Small intestine (tissue), 7 donors: ENCODE results near the gene PAPOLB. TPM values are rescaled to one million over a fixed set of nuclear protein-coding genes. Genes with fewer than 3 reads are reported as not detected.

ENCODE experiments used
- DNase-seq, 2 donors: peaks; one replicate each; pipeline versions ENCODE4 v3.0.0 to v3.0.0-alpha.2; 2013
- FAIRE-seq: peaks from 2 replicates; lab custom pipeline; 2012; peaks lifted over from hg19 to GRCh38; lab: Jason Lieb, UNC
- H3K27ac ChIP-seq, 3 donors: one replicate each; pipeline ENCODE4 v1.5.1; 2013; ENCODE audit warnings: low read length in 2 of 3, mild to moderate bottlenecking in 2 of 3, control low read depth in 1 of 3, inconsistent platforms in 1 of 3, low read depth in 1 of 3, moderate library complexity in 1 of 3
- H3K27me3 ChIP-seq, 3 donors: one replicate each; pipeline ENCODE4 v1.6.1; 2013; ENCODE audit warnings: low read length in 3 of 3, inconsistent platforms in 1 of 3; ENCODE audit not compliant: control insufficient read depth in 3 of 3, insufficient read depth in 3 of 3
- H3K36me3 ChIP-seq, 3 donors: one replicate each; pipeline ENCODE4 v1.6.1; 2013; ENCODE audit warnings: low read length in 3 of 3, inconsistent platforms in 1 of 3, low read depth in 1 of 3, mild to moderate bottlenecking in 1 of 3, moderate library complexity in 1 of 3; ENCODE audit not compliant: control insufficient read depth in 3 of 3, insufficient read depth in 2 of 3
- H3K4me1 ChIP-seq, 3 donors: one replicate each; pipeline ENCODE4 v1.6.1; 2013; ENCODE audit warnings: low read length in 2 of 3, inconsistent platforms in 1 of 3, low read depth in 1 of 3, mild to moderate bottlenecking in 1 of 3, moderate library complexity in 1 of 3; ENCODE audit not compliant: control insufficient read depth in 3 of 3, insufficient read depth in 2 of 3
- H3K4me3 ChIP-seq, 3 donors: one replicate each; pipeline ENCODE4 v1.5.1; 2013; ENCODE audit warnings: low read length in 3 of 3, control low read depth in 1 of 3, inconsistent platforms in 1 of 3, low read depth in 1 of 3, mild to moderate bottlenecking in 1 of 3, moderate library complexity in 1 of 3
- H3K9me3 ChIP-seq, 2 donors: one replicate each; pipeline ENCODE4 v1.6.1; 2013; ENCODE audit warnings: low read depth in 1 of 2, low read length in 1 of 2; ENCODE audit not compliant: control insufficient read depth in 2 of 2, insufficient read depth in 1 of 2
- WGBS, 3 donors: extraction: QIAGEN DNeasy Blood & Tissue Kit; methylation state at CpG; one replicate each; pipeline ENCODE4 v1.1.7; 2013; 5-methylcytosine and 5-hydroxymethylcytosine counted together
- polyA plus RNA-seq, 4 donors: library from polyadenylated mRNA; stranded (reverse) in 3 of 4; unstranded in 1 of 4; fragments of 200-250 nt in 3 of 4; fragments of 120-200 nt in 1 of 4; gene quantifications; one replicate each; pipeline versions ENCODE4 v1.2.1 to v1.2.3, GENCODE V29; 2013
- donor health status: healthy with polysubstance abuse.
- donor health status: control.
- donor health status: control.
- donor health status: Bipolar disorder and iron deficiency.
- donor health status: healthy.

The PAPOLB gene
- polyA plus RNA-seq, 4 donors: 0.03 TPM; not detected in 3

DNA sequence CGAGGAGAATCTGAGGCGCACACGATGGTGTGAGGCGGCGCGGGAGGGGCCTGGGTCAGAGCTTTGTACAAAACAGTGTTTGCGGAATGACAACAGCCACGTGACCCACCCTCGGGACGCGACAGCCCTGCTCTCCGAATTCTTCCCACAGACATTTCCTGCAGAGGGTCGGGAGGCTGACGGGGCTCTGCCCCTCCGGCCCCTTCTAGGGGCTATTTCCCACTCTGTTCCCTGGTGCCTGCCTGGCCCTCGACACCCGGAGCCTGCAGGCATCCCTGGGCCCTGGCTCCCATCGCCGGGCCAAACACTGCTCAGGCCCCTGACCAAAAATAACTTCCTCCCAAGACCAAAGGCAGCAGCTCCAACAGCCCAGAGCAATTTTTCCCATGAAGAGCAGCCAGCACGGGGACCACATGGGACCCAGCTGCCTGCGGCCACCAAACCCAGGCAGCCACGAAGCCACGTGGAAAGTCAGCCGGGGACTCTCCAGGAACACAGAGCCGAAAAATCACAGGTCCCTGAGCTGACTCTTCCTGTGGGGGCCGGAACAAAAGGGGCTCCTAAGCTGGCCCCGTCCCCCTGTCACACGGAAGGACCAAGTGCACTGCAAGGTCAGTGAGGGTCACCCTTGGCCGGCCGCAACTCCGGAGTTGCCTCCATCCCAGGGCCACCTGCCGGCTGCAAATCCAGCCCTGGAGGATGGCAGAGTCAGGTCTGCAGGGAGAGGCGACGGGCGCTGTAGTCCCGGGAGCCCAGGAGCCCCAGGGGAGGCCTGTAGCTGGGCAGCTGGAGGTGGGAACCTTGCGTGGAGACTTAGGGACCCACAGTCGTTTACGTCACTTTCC is 42.0 kb downstream of the PAPOLB start:
- Histone ChIP-seq H3K9me3 (no peaks in the 10 kb centered on the region), H3K36me3 (no peaks in the 10 kb centered on the region), H3K27me3 (no peaks in the 10 kb centered on the region), H3K4me3 (no peak overlapping the region), H3K4me1 (no peaks in the 10 kb centered on the region), H3K27ac (no peak overlapping the region)
- DNase-seq (no peak), FAIRE-seq (no peak)
- 71 to 77% (median 75%) methylated on average over 38 to 39 of the region's 39 CpGs for WGBS, 3 donors

DNA sequence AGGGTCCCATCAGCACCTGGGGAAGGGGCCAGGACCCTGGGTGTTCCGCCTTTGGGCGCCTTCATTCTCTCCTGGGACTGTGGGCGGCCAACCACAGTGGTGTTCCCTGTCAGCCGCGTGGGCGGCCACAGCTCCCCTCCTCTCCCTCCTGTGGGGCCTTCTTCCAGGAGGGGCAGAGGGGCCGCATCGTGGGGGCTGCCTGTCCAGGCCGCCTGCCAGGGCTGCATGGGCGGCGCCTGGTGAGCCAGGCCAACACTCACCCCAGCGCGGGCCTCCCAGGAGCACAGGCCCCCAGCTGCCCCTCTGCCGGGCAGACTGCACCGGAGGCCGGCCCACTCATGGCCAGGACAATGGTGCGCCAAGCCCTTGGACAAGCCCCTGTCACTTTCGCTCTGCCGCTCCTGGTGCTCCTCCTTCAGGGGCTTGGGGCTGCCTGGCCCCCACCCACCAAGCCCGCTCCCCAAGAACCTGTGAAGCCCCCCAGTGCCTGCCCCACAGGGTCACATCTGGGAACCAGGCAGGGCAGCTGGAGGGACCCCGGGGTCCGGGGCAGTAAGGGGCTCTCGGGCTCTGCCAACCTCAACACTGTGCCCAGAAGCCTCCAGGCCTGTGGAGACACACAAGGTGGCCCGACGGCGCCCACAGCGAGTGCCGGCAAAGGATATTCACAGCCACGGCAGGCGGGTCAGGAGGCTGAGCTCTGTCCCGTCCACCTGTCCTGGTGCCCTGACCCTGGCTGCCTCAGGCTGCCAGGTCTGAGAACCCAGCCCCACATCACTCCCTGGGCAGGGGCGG is 43.6 kb downstream of the PAPOLB start:
- FAIRE-seq (no peak), DNase-seq (no peak)
- no peaks in the 10 kb centered on the region for H3K27me3 ChIP-seq
- WGBS, 3 donors: 84 to 90% (median 86%) methylated on average over 30 to 32 of the region's 32 CpGs
- no peak overlapping the region for H3K27ac ChIP-seq
- H3K4me1 ChIP-seq: no peaks in the 10 kb centered on the region
- no peaks in the 10 kb centered on the region for H3K9me3 ChIP-seq
- H3K36me3 ChIP-seq: no peaks in the 10 kb centered on the region
- no peak overlapping the region for H3K4me3 ChIP-seq

DNA sequence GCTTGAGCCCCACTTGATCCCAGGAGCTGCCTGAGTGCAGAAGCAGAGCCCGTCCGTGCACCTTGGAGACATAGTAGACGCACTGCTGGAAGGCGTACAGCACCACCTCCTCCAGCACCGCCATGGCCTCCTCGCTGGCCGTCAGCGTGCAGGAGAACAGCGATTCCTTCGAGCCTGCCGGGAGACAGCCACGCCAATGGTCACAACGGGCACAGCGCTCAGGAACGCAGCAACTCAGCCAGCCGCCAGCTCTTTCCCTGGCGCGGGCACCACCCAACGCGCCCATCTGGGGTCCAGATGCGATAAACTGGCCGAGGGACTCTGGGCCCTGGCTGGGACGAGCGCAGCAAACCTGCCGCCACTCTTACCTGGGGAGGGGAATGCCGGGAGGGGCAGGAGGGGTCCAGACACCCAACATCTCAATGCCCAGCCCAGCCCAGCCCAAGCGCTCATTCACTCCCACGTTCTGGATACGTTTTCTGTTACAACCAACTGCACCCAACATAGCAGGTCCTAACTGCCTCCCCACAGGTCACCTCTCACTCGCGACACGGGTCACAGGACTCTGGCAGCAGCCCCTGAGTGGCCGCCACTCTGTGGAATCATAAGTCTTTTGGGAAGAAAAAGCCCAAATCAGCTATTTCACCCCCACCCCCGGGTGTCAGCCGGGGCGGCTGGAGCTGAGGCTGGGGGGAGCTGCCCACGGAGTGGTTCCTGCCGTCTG is 44.5 kb downstream of the PAPOLB start:
- Histone ChIP-seq H3K36me3 (no peaks in the 10 kb centered on the region), H3K27ac (no peak overlapping the region), H3K27me3 (no peaks in the 10 kb centered on the region), H3K4me3 (no peak overlapping the region), H3K9me3 (peaks cover 0 to 5% of the 10 kb centered on the region in 2 donors), H3K4me1 (no peaks in the 10 kb centered on the region)
- DNase-seq: no peak
- WGBS, 3 donors: 87 to 92% (median 90%) methylated on average over 38 of the region's 38 CpGs
- FAIRE-seq: no peak

DNA sequence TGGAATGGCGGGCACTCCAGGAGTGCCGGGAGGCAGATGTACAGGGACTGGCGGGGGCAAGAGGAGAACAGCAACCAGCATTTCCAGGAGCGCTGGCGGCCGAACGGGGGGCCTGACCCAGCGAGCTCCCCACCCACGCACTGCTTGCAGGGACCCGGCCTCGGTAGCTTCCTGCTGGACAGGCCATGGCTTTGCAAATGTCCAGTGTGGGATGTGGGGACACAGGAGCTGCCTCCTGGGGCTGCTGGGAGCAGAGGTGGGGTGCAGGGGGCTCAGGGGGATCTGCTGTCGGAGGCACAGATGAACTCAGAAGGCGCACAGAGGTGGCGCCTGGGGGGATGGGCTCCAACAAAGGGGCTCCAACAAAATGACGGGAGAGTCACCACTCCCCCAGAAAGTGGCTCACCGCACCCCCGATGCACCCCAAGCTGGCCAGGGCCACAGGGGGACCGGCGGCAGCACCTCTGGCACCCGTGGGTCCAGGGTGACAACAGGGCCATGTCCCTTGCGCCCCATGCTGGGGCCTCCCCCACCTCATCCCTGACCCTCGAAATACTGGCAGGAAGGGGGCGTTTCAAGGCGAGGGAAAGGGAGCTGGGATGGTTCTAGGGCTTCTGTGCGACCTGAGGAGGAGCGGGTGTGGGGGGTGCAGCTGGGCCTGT is 45.3 kb downstream of the PAPOLB start:
- Histone ChIP-seq H3K9me3 (peaks cover 0 to 5% of the 10 kb centered on the region in 2 donors), H3K4me3 (no peak overlapping the region), H3K4me1 (no peaks in the 10 kb centered on the region), H3K36me3 (no peaks in the 10 kb centered on the region), H3K27me3 (no peaks in the 10 kb centered on the region), H3K27ac (no peak overlapping the region)
- 82 to 90% (median 88%) methylated on average over 22 to 26 of the region's 26 CpGs for WGBS, 3 donors
- FAIRE-seq (no peak), DNase-seq (no peak)

DNA sequence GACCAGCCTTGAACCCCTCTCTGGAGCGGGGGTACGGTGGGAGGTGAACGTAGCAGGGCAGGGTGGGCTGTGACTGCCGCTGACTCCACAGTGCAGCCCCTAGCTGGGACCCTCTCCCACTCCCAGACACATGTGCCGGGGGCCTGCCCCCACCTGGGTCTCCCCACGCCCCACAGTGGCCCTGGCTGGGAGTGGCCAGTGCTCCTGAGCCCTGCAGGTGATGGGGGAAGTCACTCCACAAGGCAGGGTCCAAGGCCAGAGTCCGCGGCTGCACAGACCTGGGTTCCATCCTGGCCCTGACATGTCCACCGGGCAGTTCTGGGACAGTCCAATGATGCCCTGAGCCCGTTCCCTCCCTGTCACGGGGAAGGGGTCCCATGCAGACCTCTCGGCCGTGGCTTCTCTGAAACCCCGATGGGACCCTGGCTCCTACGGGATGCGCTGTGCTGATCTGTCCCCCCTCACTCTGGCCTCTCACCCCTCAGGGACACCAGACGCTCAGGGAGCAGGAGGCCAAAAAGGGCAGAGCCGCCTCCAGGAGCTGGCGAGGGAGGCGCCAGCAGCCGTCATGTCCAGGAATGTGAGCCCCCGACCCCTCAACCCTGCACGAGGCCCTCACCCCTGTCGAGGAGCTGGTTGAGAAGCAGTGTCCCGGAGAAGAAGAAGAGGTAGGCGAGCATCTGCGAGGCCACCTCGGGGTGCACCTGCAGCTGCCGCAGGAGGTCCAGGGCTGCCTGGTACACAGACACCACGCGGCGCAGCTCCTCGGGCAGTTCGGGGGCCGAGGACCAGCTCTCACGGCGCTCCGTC is 46.0 kb downstream of the PAPOLB start:
- Histone ChIP-seq H3K27me3 (no peaks in the 10 kb centered on the region), H3K27ac (no peak overlapping the region), H3K4me3 (no peak overlapping the region), H3K4me1 (no peaks in the 10 kb centered on the region), H3K36me3 (no peaks in the 10 kb centered on the region), H3K9me3 (peaks cover 0 to 5% of the 10 kb centered on the region in 2 donors)
- DNase-seq (no peak), FAIRE-seq (no peak)
- WGBS, 3 donors: 82 to 89% (median 86%) methylated on average over 26 to 38 of the region's 38 CpGs

DNA sequence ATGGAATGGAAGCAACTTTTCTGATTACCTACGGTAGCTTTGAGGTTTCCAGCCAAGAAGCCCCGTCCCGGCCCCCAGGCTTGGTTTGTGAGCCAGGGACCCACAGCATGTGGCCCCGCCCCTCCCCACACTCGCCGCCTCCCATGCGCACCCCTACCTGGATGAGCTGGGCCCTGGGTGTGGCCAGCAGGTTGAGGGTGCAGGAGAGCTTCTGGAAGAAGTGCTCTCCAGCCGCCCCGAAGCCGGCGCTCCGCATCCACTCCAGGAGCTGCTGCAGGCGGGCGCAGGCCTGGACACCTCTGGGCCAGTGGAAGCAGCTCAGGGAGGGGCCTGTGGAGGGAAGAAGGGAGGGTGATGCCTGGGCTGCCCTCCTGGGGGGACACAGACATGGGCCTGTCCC is 46.7 kb downstream of the PAPOLB start:
- Histone ChIP-seq H3K27ac (no peak overlapping the region), H3K36me3 (no peaks in the 10 kb centered on the region), H3K4me3 (no peak overlapping the region), H3K9me3 (peaks cover 0 to 5% of the 10 kb centered on the region in 2 donors), H3K4me1 (no peaks in the 10 kb centered on the region), H3K27me3 (no peaks in the 10 kb centered on the region)
- DNase-seq: no peak
- FAIRE-seq: no peak
- 88 to 96% (median 95%) methylated on average over 14 of the region's 14 CpGs for WGBS, 3 donors

DNA sequence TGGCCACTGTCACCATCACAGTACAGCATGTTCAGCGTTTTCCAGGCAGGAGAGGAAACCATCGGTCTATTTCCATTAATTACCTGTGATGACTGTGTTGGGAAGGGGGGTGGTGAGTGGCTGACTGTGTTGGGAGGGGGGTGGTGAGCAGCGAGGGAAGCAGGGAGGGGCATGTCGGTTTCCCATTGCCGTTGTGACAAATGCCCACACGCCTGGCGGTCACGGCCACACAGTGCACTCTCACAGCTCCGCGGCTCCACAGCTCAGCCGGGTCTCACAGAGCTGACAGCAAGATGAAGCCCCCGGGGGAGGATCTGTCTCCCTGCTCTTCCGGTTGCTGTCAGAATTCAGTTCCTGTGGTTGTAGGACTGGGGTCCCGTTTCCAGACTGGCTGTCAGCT is 47.4 kb downstream of the PAPOLB start:
- WGBS, 3 donors: 42 to 75% (median 54%) methylated on average over 14 of the region's 14 CpGs
- Histone ChIP-seq H3K4me3 (no peak overlapping the region), H3K4me1 (no peaks in the 10 kb centered on the region), H3K27ac (no peak overlapping the region), H3K9me3 (peaks cover 0 to 5% of the 10 kb centered on the region in 2 donors), H3K27me3 (no peaks in the 10 kb centered on the region), H3K36me3 (no peaks in the 10 kb centered on the region)
- no peak for DNase-seq
- no peak for FAIRE-seq
